ENCODE data around the gene PBX1. TPM values are rescaled to one million over a fixed set of nuclear protein-coding genes. Genes with fewer than 3 reads are reported as not detected.

PBX1 gene
- 1.9 and 2.3 TPM in 2 replicates for total RNA-seq

DNA sequence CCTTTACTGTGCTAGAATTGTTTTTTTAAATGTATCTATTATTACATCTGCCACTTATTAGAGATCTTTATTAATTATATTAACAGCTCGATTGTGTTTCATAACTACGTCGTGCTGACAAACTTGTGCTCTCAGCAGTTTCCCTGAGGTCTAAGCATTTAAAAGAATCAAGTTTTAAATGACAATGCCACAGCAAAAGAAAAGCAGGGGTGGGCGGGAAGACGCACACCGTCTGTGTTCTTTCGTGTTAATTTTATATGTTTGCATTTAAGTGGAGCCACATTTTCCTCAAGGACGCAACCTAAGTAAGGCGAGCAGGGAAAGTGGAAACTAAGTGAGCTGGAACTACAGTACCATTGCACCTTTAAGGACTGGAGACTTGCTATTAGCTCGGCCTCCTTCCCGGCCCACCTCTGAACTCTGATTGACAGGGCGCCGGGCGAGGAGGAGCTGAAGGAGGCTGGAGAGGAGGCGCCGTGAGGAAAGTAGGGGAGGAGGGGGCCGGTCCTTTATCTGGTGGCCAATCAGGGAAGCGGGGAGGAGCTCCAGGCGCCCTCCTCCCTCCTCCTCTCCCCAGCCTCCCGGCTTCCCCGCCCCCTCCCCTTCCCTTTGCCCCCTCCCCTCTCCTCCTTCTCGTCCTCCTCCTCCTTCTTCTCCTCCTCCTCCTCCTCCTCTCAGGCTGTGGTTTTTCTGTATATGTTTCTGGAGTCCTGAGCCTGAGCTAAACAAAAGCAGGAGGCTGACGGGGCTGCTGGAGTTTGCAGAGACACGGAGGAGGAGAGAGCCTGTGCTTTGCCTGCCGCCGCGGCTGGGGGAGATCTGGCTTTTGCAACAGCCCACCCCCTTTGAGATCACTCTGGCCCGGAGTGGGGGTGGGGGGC is at the start of gene PBX1:
PBX1 (plus strand) TSS at position 724 of the 881 bp plus-strand sequence.

